ENCODE data around the gene TUBG2.
A peak's percentile ranks its signal among the peaks of the same experiment; 100 is the strongest.
"Not testable (repeated sequence)": the region's sequence is repeated elsewhere in the genome, so short reads cannot be mapped to it uniquely, and the experiment has no call there.

The TUBG2 gene

DNA sequence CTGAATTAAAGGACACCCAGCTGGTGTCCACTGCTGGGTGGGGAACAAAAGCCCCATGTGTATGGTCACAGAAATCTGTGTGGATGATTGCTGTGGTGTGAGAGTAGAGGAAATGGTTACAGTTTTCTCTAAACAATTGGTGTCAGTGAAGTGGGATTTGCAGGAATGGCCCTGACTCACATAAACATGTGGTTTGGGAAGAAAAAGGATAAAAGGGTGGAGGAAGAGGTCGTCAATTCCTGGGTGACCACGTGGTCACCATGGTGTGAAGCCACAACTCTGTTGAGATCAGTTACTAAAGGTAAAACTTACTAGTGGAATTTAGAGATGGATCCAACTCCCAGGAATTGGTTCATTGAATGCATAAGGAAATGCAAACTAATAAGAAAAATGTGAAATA is 3.6 kb upstream of the TUBG2 start:
- no peak for DNase-seq

GRCh38 chr17:42657824-42658588 is 1.1 kb upstream of the TUBG2 start:
- no peak for DNase-seq

DNA sequence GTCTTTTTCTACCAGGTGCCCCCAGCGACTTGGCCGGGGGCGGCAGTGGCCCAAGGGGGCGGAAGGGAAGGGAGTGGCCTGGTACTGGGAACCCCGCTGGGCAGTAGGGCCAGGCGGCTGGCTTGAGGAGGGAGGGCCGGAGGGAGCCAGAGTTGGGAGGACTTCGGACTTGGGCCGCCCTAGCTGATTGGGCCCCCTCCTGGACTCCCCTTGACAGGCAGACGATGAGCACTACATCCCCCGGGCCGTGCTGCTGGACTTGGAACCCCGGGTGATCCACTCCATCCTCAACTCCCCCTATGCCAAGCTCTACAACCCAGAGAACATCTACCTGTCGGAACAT is 819 bp downstream of the TUBG2 start:
- not testable (repeated sequence) for DNase-seq

DNA sequence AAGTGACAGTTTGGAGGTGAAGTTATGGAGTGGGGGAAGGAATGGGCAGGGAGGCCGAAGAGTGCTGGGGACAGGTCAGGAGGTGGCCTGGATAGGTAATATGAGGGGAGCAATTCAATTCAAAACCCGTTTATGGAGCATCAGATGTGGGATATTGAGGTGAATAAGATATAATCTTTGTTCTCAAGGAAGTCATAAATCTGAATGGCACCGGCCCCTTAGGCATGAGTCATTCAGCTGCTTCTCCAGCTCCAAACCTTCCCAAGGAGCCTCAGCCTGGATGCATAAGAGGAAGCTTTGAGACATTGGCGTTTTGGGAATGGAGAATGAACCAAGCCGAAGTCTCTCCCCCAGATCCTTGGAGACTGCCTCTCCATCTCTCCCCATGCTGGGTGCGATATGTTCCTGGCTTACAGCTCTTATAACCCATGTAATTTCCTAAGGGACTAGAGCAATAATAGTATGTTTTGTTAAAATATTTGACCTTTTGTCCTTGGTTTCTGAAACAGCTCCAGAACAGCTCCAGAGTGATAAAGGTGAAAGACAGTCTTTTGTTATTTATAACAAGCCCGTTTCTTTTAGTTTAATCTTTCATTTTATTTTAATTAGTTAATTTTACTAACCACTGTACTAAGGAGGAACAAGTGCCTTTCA is 1.7 kb downstream of the TUBG2 start:
- DNase-seq: no peak

DNA sequence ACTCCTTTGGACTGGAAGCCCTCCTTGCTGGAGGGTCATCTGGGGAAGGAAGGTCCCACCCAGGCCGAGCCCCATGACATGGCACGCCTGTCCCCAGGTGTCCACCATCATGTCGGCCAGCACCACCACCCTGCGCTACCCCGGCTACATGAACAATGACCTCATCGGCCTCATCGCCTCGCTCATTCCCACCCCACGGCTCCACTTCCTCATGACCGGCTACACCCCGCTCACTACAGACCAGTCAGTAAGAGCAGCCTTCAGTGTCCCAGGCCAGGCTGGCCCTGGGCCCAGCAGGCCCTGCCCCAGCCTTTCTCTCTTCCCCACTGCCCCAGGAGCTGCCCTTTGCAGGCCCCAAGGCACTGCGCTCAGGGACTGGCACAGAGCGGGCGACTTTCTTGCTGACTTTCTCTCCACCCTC is 6.5 kb downstream of the TUBG2 start:
- DNase-seq: no peak

GRCh38 chr17:42666126-42666525 is 7.0 kb downstream of the TUBG2 start:
- DNase-seq: not testable (repeated sequence)

GRCh38 chr17:42667088-42667951 is 8.2 kb downstream of the TUBG2 start:
- no peak for DNase-seq

- DNase-seq: no peak
These were observed 10.6 kb downstream of the TUBG2 start for GRCh38 chr17:42669705-42669976.

DNA sequence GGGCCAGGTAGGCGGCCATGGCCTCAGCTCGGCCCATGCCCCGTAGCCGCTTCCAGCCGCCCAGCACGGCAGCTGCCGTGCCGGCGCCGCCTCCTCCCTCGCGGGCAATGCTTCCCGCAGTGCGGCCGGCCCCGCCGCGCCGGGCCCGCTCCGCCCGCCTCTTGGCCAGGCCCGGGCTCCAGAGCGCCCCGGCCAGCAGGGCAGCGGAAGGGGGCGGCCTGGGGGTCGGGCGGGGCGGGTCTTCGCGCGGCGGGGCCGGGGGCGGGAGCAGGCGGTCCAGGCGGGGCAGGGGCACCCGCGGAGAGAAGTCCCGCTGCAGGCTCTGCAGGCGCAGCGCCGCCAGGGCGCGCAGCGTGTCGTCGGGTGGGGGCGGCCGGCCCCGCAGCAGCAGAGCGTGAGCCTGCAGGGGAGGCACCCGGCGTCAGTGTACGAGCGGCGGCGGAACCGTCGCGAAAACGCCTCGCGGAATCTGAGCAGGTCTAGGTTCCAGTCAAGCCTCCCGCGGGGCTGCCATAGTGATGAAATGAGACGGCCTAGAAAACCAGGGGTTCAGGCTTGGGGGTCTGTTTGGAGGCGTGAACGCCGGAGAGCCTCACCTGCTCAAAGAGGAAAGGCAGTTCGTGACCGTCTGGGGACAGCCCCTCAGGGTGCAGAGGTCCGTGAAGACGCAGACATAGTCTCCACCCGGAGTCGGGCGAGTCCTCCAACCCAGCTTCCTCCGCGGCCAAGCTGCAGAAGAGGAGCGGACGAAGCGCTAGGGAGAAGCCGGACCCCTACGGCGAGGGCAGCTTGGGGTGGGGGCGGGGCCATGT is 11.1 kb downstream of the TUBG2 start:
- no peak for DNase-seq

DNA sequence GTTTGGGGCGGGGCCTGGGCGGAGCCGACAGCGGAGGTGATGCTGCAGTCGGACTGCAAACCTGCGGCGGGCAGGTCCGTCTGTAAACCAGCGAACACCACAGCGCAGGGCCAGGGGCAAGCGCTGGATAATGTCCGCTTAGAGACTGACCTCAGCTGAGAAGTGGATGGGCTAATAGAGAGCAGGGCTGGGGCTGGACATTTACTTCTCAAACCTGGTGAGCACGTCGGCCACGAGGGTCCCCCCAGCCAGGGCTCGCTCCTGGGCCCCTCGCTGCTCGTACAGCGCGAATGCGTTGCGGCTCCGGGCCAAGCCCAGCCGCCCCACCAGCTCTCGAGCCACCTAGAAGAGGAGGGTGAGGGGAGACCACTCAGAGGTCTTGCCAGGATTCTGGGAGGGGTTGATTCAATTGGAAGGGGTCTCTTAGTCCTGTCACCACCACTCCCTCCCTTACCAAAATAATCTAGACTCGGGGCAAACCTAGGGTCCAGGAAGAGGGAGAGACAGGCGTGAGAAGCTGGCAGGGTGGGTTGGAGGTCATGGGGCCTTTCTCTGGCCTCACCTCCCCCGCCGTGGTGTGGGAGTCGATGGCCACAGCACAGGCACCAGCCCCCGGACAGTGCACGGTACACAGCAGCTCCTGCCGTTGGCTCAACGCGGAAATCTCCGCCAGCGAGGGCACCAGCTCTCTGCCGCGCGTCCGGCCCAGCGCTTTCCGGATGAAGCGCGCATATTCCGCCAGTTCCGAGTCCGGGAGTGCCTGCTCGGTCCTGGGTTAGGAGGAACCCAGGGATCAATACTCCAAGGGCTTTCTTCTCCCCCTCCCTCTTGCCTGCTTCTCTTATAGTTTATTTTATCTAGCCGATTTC is 11.9 kb downstream of the TUBG2 start:
- no peak for DNase-seq

GRCh38 chr17:42672038-42672437 is 13.0 kb downstream of the TUBG2 start:
- no peak for DNase-seq

GRCh38 chr17:42673266-42673884 is 14.3 kb downstream of the TUBG2 start:
- DNase-seq: no peak

DNA sequence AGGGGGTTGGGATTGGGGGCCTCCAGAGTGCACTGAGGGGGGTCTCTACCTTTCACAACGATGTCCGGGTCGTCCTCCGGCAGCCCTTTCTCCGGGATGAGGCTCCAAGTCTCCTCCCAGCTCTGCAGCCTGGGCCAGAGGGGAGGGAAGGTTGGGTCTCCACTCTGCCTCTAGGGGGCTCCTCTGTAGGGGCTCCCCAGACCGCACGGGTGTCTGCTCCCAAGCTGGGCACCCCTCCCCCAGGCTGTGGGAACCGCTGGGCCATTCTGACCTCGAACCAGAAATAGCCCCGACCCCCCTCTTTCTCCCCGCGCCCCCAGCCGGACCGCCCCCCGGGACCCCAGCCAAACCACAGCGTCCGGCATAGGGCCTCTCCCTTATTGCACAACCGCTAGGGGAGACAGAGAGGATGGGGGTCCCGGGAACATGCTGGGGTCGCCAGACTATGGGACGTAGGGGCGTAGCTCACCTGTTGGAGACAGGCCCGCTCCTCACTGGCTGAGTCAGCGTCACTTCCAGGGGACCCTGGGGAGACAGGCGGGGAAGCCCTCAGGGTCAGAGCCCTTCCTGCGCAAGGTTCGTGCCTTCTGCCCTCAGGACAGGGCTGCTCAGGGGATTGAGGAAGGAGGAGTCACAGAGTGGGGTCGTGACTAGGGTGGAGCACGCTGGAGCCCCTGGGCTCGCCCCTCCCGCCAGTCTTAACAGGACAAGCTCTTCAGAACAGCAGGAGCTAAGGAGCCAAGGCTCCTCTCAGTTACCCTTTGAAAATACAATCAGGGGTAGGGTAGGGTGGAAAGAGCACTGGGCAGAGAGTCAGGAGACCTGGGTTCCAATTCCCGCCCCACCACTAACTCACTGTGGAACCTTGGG is 15.0 kb downstream of the TUBG2 start:
- no peak for DNase-seq

- peak; percentile 50 for DNase-seq
These were observed 15.8 kb downstream of the TUBG2 start for GRCh38 chr17:42674755-42675347.

GRCh38 chr17:42675348-42675964 is 16.4 kb downstream of the TUBG2 start:
- DNase-seq: no peak

- DNase-seq: no peak
These were observed 16.9 kb downstream of the TUBG2 start for GRCh38 chr17:42675965-42676423.

GRCh38 chr17:42676424-42677011 is 17.4 kb downstream of the TUBG2 start, which contains the start of gene PLEKHH3:
TSS of gene PLEKHH3 (minus strand) at chr17:42676994. CDS start at chr17:42676563, 431 bp downstream.
- DNase-seq: no peak

- DNase-seq: peak; percentile 96
These were observed 18.2 kb downstream of the TUBG2 start for GRCh38 chr17:42677012-42677857.

All from NCI-H2029 (cell line).